HG02840 (cell line): Measurements from ENCODE around the gene GNMT.
"Not testable (repeated sequence)": the region's sequence is repeated elsewhere in the genome, so short reads cannot be mapped to it uniquely, and the experiment has no call there.

Source experiments
- ATAC-seq: cut with Tn5 transposase; IDR thresholded peaks from one replicate; pipeline ENCODE4 v1.9.1; 2021; ENCODE audit warnings: mild to moderate bottlenecking, moderate library complexity, moderate number of reproducible peaks; ENCODE audit not compliant: unreplicated experiment, low FRiP score

GNMT gene

GRCh38 chr6:42971746-42972327 lies 11.3 kb downstream of the GNMT start:
- no peak for ATAC-seq

DNA sequence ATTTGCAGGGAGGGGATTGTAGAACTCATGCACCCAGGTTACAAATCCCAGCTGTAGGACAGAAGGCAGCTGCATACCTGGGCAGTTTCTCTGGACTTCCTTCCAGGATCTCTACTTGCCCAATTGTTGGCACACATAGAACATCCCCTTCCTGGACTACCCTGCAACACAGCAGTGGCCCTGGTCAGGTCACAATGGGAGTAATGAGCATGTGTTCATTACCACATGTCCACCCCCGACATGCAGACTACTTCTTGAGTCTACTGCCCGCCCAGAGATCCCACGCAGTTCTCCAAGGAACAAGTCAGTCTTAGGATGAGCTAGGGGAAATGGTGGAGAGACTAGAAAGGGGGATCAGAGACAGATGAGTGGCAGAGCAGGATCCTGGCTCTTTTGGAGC lies 13.4 kb downstream of the GNMT start:
- ATAC-seq = no peak

GRCh38 chr6:42974919-42975505 lies 14.5 kb downstream of the GNMT start:
- no peak for ATAC-seq

GRCh38 chr6:42978487-42978838 lies 17.9 kb downstream of the GNMT start:
- ATAC-seq = no peak

- peak; percentile 90 for ATAC-seq
These were observed 18.4 kb downstream of the GNMT start, which contains the start of gene PEX6 for GRCh38 chr6:42978839-42979522. Gene PEX6, minus strand, starts transcription at chr6:42979181. Its CDS starts 31 bp downstream, at chr6:42979150.

- no peak for ATAC-seq
These were observed 19.1 kb downstream of the GNMT start for GRCh38 chr6:42979523-42980177.

GRCh38 chr6:42981836-42982235 lies 21.3 kb downstream of the GNMT start:
- ATAC-seq = no peak

DNA sequence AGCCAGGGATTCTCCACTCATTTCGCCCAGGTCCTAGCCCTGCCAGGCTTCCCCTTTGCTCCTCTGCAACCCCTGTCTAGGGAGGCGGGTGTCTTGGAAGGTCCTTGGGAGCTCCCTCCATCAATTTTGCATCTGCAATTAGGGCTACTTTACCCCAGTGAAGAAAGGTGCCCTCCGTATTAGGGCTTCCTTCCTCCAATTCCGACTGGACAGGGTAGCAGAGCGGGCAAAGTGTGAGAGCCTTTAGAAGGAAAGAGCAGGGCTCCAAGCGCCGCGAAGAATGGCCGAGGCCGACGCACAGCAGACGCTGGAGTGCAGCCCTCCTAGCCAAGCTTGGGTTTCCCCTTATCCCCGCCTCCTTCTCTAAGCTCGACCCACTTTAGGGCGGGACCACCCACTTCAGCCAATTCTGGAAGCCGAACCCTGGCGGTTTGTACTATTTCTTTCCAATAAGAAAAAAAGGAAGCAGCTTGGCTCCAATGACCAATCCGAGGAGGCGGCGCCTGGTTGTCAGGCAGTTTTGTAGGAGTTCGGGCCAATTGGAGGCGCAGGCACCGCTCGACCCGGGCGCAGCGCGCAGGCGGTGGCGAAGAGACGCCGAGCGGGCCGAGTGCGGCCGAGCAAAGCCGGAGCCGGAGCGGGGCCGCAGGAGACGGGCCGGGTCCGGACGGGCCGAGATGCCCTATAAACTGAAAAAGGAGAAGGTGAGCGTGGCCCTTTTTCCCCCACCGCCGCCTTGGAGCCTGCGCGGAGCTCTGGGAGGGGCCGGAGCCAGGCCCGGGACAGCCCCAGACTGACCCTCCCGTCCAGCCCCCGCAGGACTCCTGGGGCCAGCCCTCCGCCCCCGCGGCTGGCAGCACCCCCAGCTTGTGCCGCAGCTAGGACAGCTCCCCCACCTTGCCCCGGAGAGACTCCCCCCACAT lies 23.7 kb downstream of the GNMT start, which contains the start of gene PPP2R5D:
TSS of gene PPP2R5D (plus strand) at position 570 of the 923 bp plus-strand sequence. CDS start at position 678, 108 bp downstream.
- ATAC-seq = peak; percentile 92

- ATAC-seq = no peak
These were observed 24.4 kb downstream of the GNMT start for GRCh38 chr6:42984924-42985475.

GRCh38 chr6:42987533-42988451 lies 27.2 kb downstream of the GNMT start:
- no peak for ATAC-seq

- no peak for ATAC-seq
These were observed 28.0 kb downstream of the GNMT start for GRCh38 chr6:42988486-42989020.

- ATAC-seq = no peak
These were observed 29.4 kb downstream of the GNMT start for GRCh38 chr6:42989923-42990322.

DNA sequence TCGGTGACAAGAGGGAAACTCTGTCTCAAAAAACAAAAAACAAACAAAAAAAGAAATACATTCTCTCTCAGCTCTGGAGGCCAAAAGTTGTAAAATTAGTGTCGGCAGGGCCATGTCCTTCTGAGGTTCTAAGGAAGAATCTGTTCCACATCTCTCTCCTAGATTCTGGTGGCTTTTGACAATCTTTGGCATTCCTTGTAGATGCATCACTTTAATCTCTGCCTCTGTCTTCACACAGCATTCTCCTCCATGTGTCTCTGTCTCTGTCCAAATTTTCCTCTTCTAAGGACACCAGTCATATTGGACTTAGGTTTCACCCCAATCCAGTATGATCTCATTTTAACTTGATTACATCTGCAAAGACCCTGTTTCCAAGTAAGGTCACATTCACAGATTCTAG lies 32.9 kb downstream of the GNMT start:
- no peak for ATAC-seq

DNA sequence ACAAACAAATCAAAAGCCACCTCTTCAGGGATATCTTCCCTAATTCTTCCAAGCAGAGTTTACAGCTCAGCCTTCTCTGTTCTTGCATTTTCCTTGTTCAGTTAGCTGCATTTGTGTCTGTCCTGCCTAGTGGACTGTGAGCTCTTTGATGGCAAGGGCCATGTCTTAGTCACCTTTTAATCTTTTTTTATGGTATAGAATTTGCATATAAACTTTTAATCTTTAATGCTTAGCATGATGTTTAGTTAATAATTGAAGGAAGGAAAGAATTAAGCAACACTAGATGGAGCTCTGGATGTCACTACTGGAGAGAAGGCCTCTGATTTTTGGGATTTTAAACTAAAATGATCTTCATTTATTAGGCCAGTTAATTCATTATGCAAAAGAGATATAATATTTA lies 36.0 kb downstream of the GNMT start:
- ATAC-seq = no peak

DNA sequence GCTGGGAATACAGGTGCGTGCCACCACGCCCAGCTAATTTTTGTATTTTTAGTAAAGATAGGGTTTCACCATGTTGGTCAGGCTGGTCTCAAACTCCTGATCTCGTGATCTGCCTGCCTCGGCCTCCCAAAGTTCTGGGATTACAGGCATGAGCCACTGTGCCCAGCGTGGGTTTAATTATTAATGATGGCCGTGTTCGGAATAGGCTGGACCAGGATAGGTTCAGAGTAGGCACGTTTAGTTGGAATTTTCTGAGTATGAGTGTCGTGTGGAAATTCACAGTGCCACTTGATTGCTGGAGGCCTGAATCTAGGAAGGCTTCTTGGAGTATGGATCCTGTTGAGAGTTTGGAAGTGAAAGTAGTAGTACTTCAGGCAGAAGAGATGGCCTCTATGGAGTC lies 37.7 kb downstream of the GNMT start:
- not testable (repeated sequence) for ATAC-seq

DNA sequence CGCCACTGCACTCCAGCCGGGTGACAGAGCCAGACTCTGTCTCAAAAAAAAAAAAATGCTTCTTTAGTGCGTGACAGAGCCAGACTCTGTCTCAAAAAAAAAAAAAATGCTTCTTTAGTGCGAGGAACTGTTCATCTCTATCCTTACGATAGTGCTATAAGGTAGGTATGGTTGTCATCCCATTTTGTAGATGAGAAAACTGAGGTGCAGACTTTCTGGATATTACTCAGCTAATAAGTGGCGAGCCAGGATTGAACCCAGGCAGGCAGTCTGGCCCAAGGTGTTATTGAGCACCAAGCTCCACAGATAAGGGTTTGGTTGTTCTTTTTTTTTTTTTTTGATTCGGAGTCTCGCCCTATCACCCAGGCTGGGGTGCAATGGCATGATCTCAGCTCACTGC lies 41.3 kb downstream of the GNMT start:
- no peak for ATAC-seq

- ATAC-seq = no peak
These were observed 45.3 kb downstream of the GNMT start for GRCh38 chr6:43005844-43006243.

DNA sequence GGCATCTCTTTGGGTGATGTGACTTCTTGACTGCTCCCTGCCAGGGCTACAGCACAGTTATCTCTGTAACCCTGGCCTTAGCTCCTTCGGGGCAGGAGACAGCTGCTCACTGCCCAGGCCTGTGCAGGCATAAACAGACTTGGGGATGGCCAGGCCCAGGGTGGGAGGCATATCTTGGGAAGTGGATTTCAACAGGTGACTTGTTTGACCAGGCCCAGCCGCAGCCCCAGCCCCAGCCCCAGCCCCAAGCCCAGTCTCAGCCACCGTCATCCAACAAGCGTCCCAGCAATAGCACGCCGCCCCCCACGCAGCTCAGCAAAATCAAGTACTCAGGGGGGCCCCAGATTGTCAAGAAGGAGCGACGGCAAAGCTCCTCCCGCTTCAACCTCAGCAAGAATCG lies 45.7 kb downstream of the GNMT start:
- ATAC-seq = no peak

GRCh38 chr6:43007126-43007525 lies 46.6 kb downstream of the GNMT start:
- ATAC-seq = no peak
